HUES48 (cell line): ENCODE measurements around the gene ALG10.
"Not testable (repeated sequence)": the region's sequence is repeated elsewhere in the genome, so short reads cannot be mapped to it uniquely, and the experiment has no call there.

Source experiments
- H3K27ac ChIP-seq: one replicate; pipeline ENCODE4 v1.7.0; 2013; ENCODE audit warnings: low read depth, low read length, inconsistent platforms
- H3K27me3 ChIP-seq: 2 replicates; pipeline ENCODE4 v1.6.1; 2013; ENCODE audit warnings: mild to moderate bottlenecking, low read length; ENCODE audit not compliant: control insufficient read depth, insufficient read depth
- H3K36me3 ChIP-seq: 2 replicates; pipeline ENCODE4 v1.6.1; 2013; ENCODE audit warnings: low read length; ENCODE audit not compliant: control insufficient read depth, insufficient read depth
- H3K4me1 ChIP-seq: 2 replicates; pipeline ENCODE4 v1.6.1; 2013; ENCODE audit warnings: mild to moderate bottlenecking, low read length; ENCODE audit not compliant: control insufficient read depth, insufficient read depth
- H3K4me3 ChIP-seq: 2 replicates; pipeline ENCODE4 v1.5.1; 2013; ENCODE audit warnings: mild to moderate bottlenecking, low read depth, low read length
- H3K9ac ChIP-seq: 2 replicates; pipeline ENCODE4 v1.6.1; 2013; ENCODE audit warnings: mild to moderate bottlenecking, low read depth, low read length, moderate library complexity
- H3K9me3 ChIP-seq: 2 replicates; pipeline ENCODE4 v1.6.1; 2013; ENCODE audit warnings: low read length; ENCODE audit not compliant: control insufficient read depth, insufficient read depth

The ALG10 gene

DNA sequence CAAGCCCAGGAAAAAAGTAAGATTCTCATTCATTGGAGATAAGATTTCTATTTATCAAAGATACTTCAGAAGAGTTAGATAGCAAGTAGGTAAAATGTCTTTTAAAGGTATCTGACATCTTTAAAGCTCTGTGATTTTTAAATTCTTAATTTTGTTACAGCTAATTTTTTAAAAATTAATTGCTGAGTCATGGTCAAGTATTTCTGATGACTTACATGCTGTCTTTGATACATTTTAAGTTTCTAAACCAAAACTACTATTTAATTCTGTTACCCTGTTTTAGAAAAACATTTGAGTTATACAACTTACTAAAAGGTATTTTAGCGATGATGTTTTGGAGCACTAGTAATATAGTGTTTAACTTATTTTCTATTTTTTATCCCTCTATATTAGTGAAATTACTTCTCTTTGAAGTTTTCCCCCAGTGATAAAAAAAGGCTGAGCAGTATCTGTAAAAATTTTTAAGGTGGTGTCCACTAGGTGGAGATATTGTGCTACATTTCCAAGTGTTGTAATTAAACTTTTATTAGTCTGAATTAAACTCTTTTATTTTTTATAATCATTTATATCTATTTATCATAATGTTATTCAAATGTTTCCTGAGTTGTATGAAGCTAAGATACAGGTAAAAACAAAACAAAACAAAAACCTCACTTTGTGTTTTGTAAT lies 11.5 kb downstream of the ALG10 start:
- Histone ChIP-seq H3K9me3 (peaks cover 8% of the 10 kb centered on the region; the same call in 1 of the 2 replicates), H3K4me1 (no peaks in the 10 kb centered on the region), H3K27me3 (no peaks in the 10 kb centered on the region), H3K4me3 (no peak overlapping the region), H3K36me3 (no peaks in the 10 kb centered on the region), H3K27ac (no peak overlapping the region), H3K9ac (no peak overlapping the region)

DNA sequence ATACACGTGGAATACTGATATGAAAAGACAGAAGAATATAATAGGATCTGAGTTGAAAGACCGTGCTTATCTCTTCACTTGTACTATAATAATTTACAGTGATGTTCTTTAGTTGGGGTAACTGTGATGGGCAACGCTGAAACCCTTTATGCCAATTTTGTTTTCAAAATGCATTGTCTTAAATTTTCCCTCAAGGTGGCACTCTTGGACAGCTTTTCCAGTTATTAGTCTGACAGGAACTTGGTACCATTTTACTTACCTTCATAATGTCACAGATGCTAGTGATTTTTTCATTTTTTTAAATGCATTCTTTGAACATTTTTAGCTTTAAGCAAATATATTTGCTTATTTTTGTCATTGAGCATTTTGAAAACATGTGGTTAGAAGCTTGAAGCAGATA lies 16.1 kb downstream of the ALG10 start:
- H3K4me3 ChIP-seq, H3K27me3 ChIP-seq, H3K9ac ChIP-seq, H3K27ac ChIP-seq, H3K36me3 ChIP-seq, H3K4me1 ChIP-seq: not testable (repeated sequence)
- H3K9me3 ChIP-seq = peaks cover 18% of the 10 kb centered on the region

DNA sequence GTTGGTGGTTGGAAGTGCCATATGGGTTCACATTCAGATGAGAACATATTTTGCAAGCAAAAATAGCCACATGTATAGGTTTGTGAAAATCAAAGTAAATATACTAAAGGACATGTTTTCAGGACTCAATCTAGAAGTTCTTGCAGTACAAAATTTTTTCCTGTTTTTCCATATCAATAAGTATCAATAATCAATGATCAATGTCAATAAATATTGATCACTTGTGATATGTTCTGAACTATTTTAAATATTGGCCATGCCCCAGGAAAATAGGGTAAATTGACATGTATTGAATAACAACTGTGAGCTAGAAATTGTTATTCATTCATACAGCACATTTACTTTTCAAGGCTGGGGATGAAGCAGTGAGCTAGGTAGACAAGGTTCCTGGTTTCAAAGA lies 24.3 kb downstream of the ALG10 start:
- no peak overlapping the region for H3K27ac ChIP-seq
- no peak overlapping the region for H3K9ac ChIP-seq
- H3K27me3 ChIP-seq = no peaks in the 10 kb centered on the region
- H3K4me3 ChIP-seq = no peak overlapping the region
- no peaks in the 10 kb centered on the region for H3K4me1 ChIP-seq
- H3K9me3 ChIP-seq = peaks cover 60% of the 10 kb centered on the region
- no peaks in the 10 kb centered on the region for H3K36me3 ChIP-seq

GRCh38 chr12:34047855-34048254 lies 25.6 kb downstream of the ALG10 start:
- H3K9ac ChIP-seq, H3K4me3 ChIP-seq, H3K4me1 ChIP-seq, H3K36me3 ChIP-seq, H3K27me3 ChIP-seq, H3K27ac ChIP-seq: not testable (repeated sequence)
- peaks cover 64% of the 10 kb centered on the region for H3K9me3 ChIP-seq

DNA sequence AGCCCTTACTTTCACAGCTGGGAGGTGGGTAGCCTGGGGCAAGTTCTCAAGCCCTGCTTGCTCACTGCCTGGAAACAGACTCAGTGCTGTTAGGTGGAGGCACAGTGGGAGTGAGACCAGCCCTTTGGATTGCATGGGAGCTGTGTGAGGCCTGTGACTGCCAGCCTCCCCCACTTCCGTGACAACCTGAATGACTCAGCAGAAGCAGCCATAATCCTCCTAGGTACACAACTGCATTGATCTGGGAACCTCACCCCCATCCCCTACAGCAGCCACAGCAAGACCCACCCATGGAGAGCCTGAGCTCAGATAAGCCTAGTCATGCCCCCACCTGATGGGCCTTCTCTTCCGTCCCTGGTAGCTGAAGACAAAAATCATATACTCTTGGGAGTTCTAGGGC lies 26.4 kb downstream of the ALG10 start:
- Histone ChIP-seq H3K27me3 (no peaks in the 10 kb centered on the region), H3K9me3 (peaks cover 67% of the 10 kb centered on the region), H3K4me1 (no peaks in the 10 kb centered on the region), H3K4me3 (no peak overlapping the region), H3K27ac (no peak overlapping the region), H3K9ac (no peak overlapping the region), H3K36me3 (no peaks in the 10 kb centered on the region)

GRCh38 chr12:34051486-34051885 lies 29.2 kb downstream of the ALG10 start:
- H3K36me3 ChIP-seq = no peaks in the 10 kb centered on the region
- H3K9ac ChIP-seq = no peak overlapping the region
- H3K4me1 ChIP-seq = no peaks in the 10 kb centered on the region
- H3K9me3 ChIP-seq = peaks cover 75% of the 10 kb centered on the region
- H3K27me3 ChIP-seq = no peaks in the 10 kb centered on the region
- no peak overlapping the region for H3K4me3 ChIP-seq
- H3K27ac ChIP-seq = no peak overlapping the region

DNA sequence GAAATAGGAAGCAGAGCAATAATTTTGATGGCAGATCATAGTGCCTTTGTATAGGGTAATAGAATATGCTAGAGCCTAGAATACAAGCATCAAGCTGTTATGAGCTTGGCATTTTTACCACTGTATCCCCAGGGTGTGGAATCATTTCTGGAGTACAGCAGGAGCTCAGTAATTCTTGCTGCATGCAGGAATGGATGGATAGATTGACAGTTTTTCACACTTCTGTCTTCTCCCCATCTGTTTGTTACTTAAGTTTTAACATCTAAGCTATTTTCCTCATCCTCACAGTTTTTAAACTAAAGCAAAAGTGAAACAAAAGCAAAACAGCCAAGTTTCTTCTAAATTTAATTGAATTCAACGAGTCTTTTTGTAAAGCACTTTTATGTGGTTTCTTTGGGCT lies 32.6 kb downstream of the ALG10 start:
- peaks cover 71% of the 10 kb centered on the region for H3K9me3 ChIP-seq
- no peak overlapping the region for H3K9ac ChIP-seq
- no peaks in the 10 kb centered on the region for H3K27me3 ChIP-seq
- H3K4me1 ChIP-seq = no peaks in the 10 kb centered on the region
- no peak overlapping the region for H3K27ac ChIP-seq
- H3K36me3 ChIP-seq = no peaks in the 10 kb centered on the region
- no peak overlapping the region for H3K4me3 ChIP-seq
